ENCODE data around the gene TTN.

TTN gene

GRCh38 chr2:178811045-178811444, 3.8 kb upstream of the TTN start:
- no peak for DNase-seq (ENCODE audit: low spot score)

- DNase-seq (ENCODE audit: low spot score) = no peak
These were observed 3.2 kb upstream of the TTN start for GRCh38 chr2:178810422-178810821.

- DNase-seq (ENCODE audit: low spot score) = no peak
These were observed 680 bp downstream of the TTN start for GRCh38 chr2:178806543-178806942.

- DNase-seq (ENCODE audit: low spot score) = no peak
These were observed 1.8 kb downstream of the TTN start for GRCh38 chr2:178805457-178805856.

GRCh38 chr2:178804791-178805190, 2.4 kb downstream of the TTN start:
- no peak for DNase-seq (ENCODE audit: low spot score)

- no peak for DNase-seq (ENCODE audit: low spot score)
These were observed 6.7 kb downstream of the TTN start for GRCh38 chr2:178800510-178800909.

- no peak for DNase-seq (ENCODE audit: low spot score)
These were observed 7.9 kb downstream of the TTN start for GRCh38 chr2:178799305-178799704.

- no peak for DNase-seq (ENCODE audit: low spot score)
These were observed 11.0 kb downstream of the TTN start for GRCh38 chr2:178796079-178796677.

GRCh38 chr2:178787934-178788333, 19.3 kb downstream of the TTN start:
- no peak for DNase-seq (ENCODE audit: low spot score)

GRCh38 chr2:178787155-178787554, 20.1 kb downstream of the TTN start:
- DNase-seq (ENCODE audit: low spot score) = no peak

GRCh38 chr2:178783889-178784288, 23.3 kb downstream of the TTN start:
- no peak for DNase-seq (ENCODE audit: low spot score)

- DNase-seq (ENCODE audit: low spot score) = no peak
These were observed 25.0 kb downstream of the TTN start for GRCh38 chr2:178782236-178782635.

GRCh38 chr2:178777577-178777976, 29.6 kb downstream of the TTN start:
- DNase-seq (ENCODE audit: low spot score) = no peak

- DNase-seq (ENCODE audit: low spot score) = no peak
These were observed 30.5 kb downstream of the TTN start for GRCh38 chr2:178776751-178777150.

- no peak for DNase-seq (ENCODE audit: low spot score)
These were observed 31.2 kb downstream of the TTN start for GRCh38 chr2:178775975-178776374.

- DNase-seq (ENCODE audit: low spot score) = no peak
These were observed 36.7 kb downstream of the TTN start for GRCh38 chr2:178770518-178770917.

- no peak for DNase-seq (ENCODE audit: low spot score)
These were observed 39.8 kb downstream of the TTN start for GRCh38 chr2:178767094-178768060.

GRCh38 chr2:178764097-178764496, 43.1 kb downstream of the TTN start:
- no peak for DNase-seq (ENCODE audit: low spot score)

GRCh38 chr2:178761759-178762371, 45.4 kb downstream of the TTN start:
- no peak for DNase-seq (ENCODE audit: low spot score)

- DNase-seq (ENCODE audit: low spot score) = no peak
These were observed 50.4 kb downstream of the TTN start for GRCh38 chr2:178756843-178757242.

- no peak for DNase-seq (ENCODE audit: low spot score)
These were observed 50.9 kb downstream of the TTN start for GRCh38 chr2:178756343-178756742.

GRCh38 chr2:178747767-178748166, 59.5 kb downstream of the TTN start:
- no peak for DNase-seq (ENCODE audit: low spot score)

GRCh38 chr2:178734518-178734917, 72.7 kb downstream of the TTN start:
- DNase-seq (ENCODE audit: low spot score) = no peak

Data from ecto neural progenitor cell (in vitro differentiated cells).